Thoracic aorta (tissue), 2 donors: ENCODE data around the gene KLHL13. TPM values are rescaled to one million over a fixed set of nuclear protein-coding genes. Genes with fewer than 3 reads are reported as not detected.
"Not testable (repeated sequence)": the region's sequence is repeated elsewhere in the genome, so short reads cannot be mapped to it uniquely, and the experiment has no call there.

Experiments used
- ATAC-seq: fragments of 150-250 bp; one replicate; pipeline ENCODE4 v1.8.0; 2017; ENCODE audit warnings: low read depth; ENCODE audit not compliant: insufficient number of reproducible peaks, low FRiP score
- DNase-seq: peaks from one replicate; pipeline ENCODE4 v3.0.0-alpha.2; 2020; ENCODE audit warnings: low spot score
- H3K27ac ChIP-seq, 2 donors: fragments of 200-600 bp; sonication (generic); 1 replicate in 1 of 2; 2 replicates in 1 of 2; pipeline ENCODE4 v1.5.1; 2016; ENCODE audit warnings: mild to moderate bottlenecking in 2 of 2, moderate library complexity in 2 of 2
- H3K27me3 ChIP-seq: fragments of 200-600 bp; sonication (generic); replicated peaks from 2 replicates; pipeline ENCODE4 v1.6.0; 2016; ENCODE audit warnings: mild to moderate bottlenecking; ENCODE audit not compliant: insufficient read depth
- H3K36me3 ChIP-seq: fragments of 200-600 bp; sonication (generic); one replicate; pipeline ENCODE4 v1.5.1; 2016
- H3K4me1 ChIP-seq, 2 donors: fragments of 200-600 bp; sonication (generic); 1 replicate in 1 of 2; 2 replicates in 1 of 2; pipeline versions ENCODE4 v1.5.1 to v1.6.0; 2016; ENCODE audit warnings: low read depth in 2 of 2, mild to moderate bottlenecking in 1 of 2; ENCODE audit not compliant: control insufficient read depth in 1 of 2
- H3K4me3 ChIP-seq: fragments of 200-600 bp; sonication (generic); 2 replicates; pipeline ENCODE4 v1.5.1; 2016; ENCODE audit warnings: mild to moderate bottlenecking
- H3K9me3 ChIP-seq: fragments of 200-600 bp; sonication (generic); 2 replicates; pipeline ENCODE4 v1.5.1; 2016
- total RNA-seq, 2 donors: library from RNA; depleted of rRNA; stranded (reverse); fragments of >200 nt; gene quantifications; one replicate each; pipeline versions ENCODE4 v1.1.0 to v1.2.3, GENCODE V29; 2016
- TF ChIP-seq, protein P1 (sequence below): fragments of 200-600 bp; sonication (generic); IDR thresholded peaks from one replicate; pipeline ENCODE4 v1.5.1; 2019; ENCODE audit warnings: antibody characterized with exemption

Gene KLHL13
- total RNA-seq, 2 donors from 2014 or later: 1.4 to 9.7 TPM

GRCh38 chrX:117972711-117973109 is 143.9 kb downstream of the KLHL13 start:
- DNase-seq (no peak), ATAC-seq (no peak)
- Histone ChIP-seq H3K36me3 (no peaks in the 10 kb centered on the region), H3K4me3 (peak overlapping the region; percentile 40), H3K9me3 (no peaks in the 10 kb centered on the region), H3K27me3 (no peaks in the 10 kb centered on the region), H3K4me1 (peaks cover 0 to 5% of the 10 kb centered on the region in 2 donors), H3K27ac (no peak overlapping the region)
- TF ChIP-seq, protein P1, sequence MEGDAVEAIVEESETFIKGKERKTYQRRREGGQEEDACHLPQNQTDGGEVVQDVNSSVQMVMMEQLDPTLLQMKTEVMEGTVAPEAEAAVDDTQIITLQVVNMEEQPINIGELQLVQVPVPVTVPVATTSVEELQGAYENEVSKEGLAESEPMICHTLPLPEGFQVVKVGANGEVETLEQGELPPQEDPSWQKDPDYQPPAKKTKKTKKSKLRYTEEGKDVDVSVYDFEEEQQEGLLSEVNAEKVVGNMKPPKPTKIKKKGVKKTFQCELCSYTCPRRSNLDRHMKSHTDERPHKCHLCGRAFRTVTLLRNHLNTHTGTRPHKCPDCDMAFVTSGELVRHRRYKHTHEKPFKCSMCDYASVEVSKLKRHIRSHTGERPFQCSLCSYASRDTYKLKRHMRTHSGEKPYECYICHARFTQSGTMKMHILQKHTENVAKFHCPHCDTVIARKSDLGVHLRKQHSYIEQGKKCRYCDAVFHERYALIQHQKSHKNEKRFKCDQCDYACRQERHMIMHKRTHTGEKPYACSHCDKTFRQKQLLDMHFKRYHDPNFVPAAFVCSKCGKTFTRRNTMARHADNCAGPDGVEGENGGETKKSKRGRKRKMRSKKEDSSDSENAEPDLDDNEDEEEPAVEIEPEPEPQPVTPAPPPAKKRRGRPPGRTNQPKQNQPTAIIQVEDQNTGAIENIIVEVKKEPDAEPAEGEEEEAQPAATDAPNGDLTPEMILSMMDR: no peak

DNA sequence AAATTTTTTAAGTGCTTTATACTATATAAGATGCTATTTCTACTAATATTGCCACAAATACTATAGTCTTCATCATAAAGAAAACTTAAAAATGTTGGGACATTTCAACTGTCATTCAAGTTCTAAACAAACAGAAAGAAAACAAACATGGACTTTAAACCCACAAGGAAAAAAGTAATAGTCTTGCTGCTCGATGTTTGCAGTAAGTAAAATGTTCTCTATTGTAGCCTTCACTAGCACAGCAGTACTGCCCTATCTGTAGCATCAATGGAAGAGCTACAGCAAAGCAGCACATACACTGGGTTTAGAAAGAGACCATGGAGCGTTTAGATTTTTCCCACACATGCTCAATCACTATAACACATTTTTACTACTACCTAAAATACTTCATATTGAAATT is 146.8 kb downstream of the KLHL13 start:
- no peaks in the 10 kb centered on the region for H3K9me3 ChIP-seq

DNA sequence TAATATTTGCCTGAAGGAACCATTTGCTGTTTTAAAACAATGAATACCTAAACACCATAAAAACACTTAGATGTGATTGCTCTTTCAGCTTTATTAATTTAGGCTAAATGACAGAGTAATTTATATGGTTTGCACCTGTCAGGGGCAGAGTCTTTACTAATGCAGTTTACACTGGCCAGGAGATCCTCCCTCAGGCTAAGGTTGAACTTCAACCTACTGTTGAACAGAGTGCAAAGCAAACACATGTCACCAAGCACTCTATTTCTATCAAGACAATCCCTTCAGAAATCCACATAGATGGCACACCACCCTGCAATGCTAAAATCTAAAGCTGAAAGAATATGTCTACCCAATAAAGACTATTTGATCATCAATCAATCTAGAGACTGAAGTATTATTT is 147.3 kb downstream of the KLHL13 start:
- Histone ChIP-seq H3K27me3 (no peaks in the 10 kb centered on the region), H3K27ac (no peak overlapping the region), H3K9me3 (no peaks in the 10 kb centered on the region), H3K36me3 (no peaks in the 10 kb centered on the region), H3K4me3 (no peak overlapping the region), H3K4me1 (peaks cover 0 to 5% of the 10 kb centered on the region in 2 donors)
- DNase-seq (no peak), ATAC-seq (no peak)
- TF ChIP-seq, protein P1: no peak

More for the DNA sequence above, 146.8 kb downstream of the KLHL13 start:
- no peak for ATAC-seq
- H3K4me1 ChIP-seq: peaks cover 0 to 5% of the 10 kb centered on the region in 2 donors
- H3K36me3 ChIP-seq: no peaks in the 10 kb centered on the region
- no peak for DNase-seq
- no peak overlapping the region for H3K4me3 ChIP-seq
- TF ChIP-seq, protein P1: no peak
- no peak overlapping the region for H3K27ac ChIP-seq
- no peaks in the 10 kb centered on the region for H3K27me3 ChIP-seq

- Histone ChIP-seq H3K4me1 (no peaks in the 10 kb centered on the region), H3K27me3 (no peaks in the 10 kb centered on the region), H3K27ac (no peak overlapping the region), H3K9me3 (no peaks in the 10 kb centered on the region), H3K36me3 (no peaks in the 10 kb centered on the region), H3K4me3 (no peak overlapping the region)
- DNase-seq: no peak
- TF ChIP-seq, protein P1: no peak
- no peak for ATAC-seq
These were observed 157.6 kb downstream of the KLHL13 start for GRCh38 chrX:117959045-117959444.

DNA sequence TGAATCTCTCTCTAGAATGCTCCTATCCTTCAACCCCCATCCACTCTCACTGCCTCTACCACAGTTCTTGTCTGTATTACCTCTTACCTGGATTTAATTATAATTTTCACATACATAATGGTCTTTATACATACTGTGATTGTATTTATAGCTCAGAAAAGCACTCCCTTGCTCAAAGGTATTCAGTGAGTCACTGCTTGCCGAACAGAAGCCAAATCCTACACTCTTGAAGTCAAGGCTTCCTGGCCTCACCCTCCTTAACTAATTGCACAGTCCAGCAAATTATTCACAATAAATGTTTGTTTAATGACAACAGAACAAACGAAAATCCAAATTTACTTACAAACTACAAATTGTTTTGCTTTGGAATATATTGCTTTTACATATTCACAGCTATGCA is 159.5 kb downstream of the KLHL13 start:
- Histone ChIP-seq H3K4me1 (no peaks in the 10 kb centered on the region), H3K27ac (no peak overlapping the region), H3K9me3 (no peaks in the 10 kb centered on the region), H3K4me3 (no peak overlapping the region), H3K36me3 (no peaks in the 10 kb centered on the region), H3K27me3 (no peaks in the 10 kb centered on the region)
- ATAC-seq (no peak), DNase-seq (no peak)
- TF ChIP-seq, protein P1: no peak

- H3K27ac ChIP-seq, H3K4me3 ChIP-seq, H3K27me3 ChIP-seq, H3K9me3 ChIP-seq, H3K4me1 ChIP-seq, H3K36me3 ChIP-seq, ATAC-seq, DNase-seq: not testable (repeated sequence)
These were observed 177.3 kb downstream of the KLHL13 start for GRCh38 chrX:117939296-117939695.
